GM19438 (cell line): ENCODE measurements around the gene NPC1.
"Not testable (repeated sequence)": the region's sequence is repeated elsewhere in the genome, so short reads cannot be mapped to it uniquely, and the experiment has no call there.

Source experiments
- ATAC-seq: cut with Tn5 transposase; IDR thresholded peaks from one replicate; pipeline ENCODE4 v1.9.1; 2021; ENCODE audit warnings: low read depth; ENCODE audit not compliant: unreplicated experiment

Gene NPC1

GRCh38 chr18:23498117-23498516 lies 88.2 kb downstream of the NPC1 start:
- no peak for ATAC-seq

DNA sequence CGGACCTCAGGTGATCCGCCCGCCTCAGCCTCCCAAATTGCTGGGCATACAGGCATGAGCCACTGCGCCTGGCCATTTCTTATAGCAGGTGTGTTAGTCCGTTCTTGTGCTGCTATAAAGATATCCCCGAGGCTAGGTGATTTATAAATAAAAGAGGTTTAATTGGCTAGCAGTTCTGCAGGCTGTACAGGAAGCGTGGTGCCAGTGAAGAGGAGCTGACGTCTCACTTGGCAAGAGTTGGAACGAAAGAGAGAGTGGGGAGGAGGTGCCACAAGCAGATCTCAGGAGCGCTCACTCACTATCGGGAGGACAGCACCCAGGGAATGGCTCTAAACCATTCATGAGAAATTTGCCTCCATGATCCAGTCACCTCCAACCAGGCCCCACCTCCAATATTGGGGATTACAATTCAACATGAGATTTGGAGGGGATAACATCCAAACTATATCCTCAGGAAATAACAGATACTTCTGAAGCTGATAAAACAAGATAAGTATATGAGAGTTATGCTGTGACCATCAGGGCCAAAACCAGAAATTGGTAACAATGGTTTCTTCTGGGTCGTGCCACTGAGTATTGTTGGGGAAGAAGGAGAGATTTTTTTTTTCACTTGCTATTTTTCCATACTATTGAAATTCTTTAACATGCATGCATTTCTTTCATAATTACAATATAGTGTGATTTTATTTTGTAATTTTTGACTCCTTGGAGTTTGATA lies 90.4 kb downstream of the NPC1 start:
- ATAC-seq: no peak

- ATAC-seq: no peak
These were observed 91.3 kb downstream of the NPC1 start for GRCh38 chr18:23494992-23495391.

DNA sequence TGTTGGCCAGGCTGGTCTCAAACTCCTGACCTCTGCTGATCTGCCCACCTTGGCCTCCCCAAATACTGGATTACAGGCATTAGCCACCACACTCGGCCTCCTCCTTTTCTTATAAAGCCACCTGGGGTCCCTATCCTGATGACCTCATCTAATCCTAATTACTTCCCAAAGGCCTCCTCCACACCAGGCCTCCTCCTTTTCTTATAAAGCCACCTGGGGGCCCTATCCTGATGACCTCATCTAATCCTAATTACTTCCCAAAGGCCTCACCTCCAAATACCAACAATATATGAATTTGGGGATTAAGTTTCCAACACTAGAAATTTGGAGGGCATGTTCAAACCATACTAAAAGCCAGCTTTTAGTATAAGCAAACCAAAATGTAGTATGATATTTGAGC lies 92.7 kb downstream of the NPC1 start:
- no peak for ATAC-seq

DNA sequence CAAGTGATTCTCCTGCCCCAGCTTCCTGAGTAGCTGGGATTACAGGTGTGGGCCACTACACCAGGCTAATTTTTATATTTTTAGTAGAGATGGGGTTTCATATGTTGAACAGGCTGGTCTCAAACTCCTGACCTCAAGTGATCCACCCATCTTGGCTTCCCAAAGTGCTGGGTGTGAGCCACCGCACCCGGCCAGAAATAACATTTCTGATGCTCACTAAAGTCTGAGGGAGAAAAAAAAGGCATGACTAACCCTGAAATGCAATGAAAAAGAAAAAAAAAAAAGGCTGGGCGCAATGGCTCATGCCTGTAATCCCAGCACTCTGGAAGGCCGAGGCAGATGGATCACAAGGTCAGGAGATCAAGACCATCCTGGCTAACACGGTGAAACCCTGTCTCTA lies 96.7 kb downstream of the NPC1 start:
- ATAC-seq: not testable (repeated sequence)

- peak; percentile 66 for ATAC-seq
These were observed 98.4 kb downstream of the NPC1 start for GRCh38 chr18:23487738-23488570.

DNA sequence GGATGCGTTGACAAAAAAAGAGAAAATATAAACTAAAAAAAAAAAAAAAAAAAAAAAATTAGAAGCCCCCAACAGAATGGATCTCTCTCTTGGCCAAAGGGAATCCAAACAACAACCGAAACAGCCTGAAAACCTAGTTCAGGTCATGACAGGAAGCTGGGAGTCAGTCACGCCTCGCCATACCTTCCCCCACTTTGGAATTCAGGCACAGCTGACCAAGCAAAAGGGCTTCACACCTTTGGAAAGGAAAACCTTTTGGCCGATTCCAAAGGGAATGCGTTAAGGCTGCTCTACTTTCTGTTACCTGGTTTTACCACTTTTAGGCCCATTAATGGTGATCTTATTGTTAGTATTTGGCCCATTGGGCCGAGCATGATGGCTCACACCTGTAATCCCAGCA lies 100.9 kb downstream of the NPC1 start:
- no peak for ATAC-seq

GRCh38 chr18:23484561-23485182 lies 101.6 kb downstream of the NPC1 start:
- no peak for ATAC-seq
